HL-60 (cell line): Measurements from ENCODE around the gene NPR1.

Experiments used
- GABPA ChIP-seq: IDR thresholded peaks from 2 replicates; pipeline ENCODE4 v1.6.1; 2012; ENCODE audit warnings: low read depth
- POLR2AphosphoS5 ChIP-seq: IDR thresholded peaks from 2 replicates; pipeline ENCODE4 v1.6.1; 2012; ENCODE audit warnings: low read depth
- SPI1 ChIP-seq: IDR thresholded peaks from 2 replicates; pipeline ENCODE4 v1.6.1; 2012; ENCODE audit warnings: low read depth, mild to moderate bottlenecking, borderline replicate concordance
- TF ChIP-seq, protein P1 (sequence below): IDR thresholded peaks from one replicate; pipeline ENCODE4 v1.5.1; 2011; ENCODE audit warnings: low read length, control low read depth, inconsistent platforms; ENCODE audit not compliant: insufficient read depth
- TF ChIP-seq, protein P2 (sequence below): IDR thresholded peaks from 2 replicates; pipeline ENCODE4 v1.6.1; 2012; ENCODE audit warnings: low read depth; ENCODE audit not compliant: insufficient replicate concordance

DNA sequence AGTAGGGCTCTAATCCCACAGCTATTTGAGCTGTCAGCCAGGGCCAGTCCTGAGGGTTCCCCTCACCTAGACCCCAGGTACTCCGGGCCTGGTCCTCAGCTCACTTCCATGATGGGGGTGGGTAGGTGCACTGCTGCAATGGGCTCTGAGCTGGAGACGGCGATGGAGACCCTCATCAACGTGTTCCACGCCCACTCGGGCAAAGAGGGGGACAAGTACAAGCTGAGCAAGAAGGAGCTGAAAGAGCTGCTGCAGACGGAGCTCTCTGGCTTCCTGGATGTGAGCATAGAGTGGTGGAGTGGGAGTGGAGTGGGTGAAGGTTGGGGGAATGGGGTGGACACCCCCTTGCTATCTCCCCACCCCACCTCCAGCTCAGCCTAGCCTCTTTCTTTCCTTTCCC, 48.1 kb upstream of the NPR1 start:
- TF ChIP-seq POLR2AphosphoS5: no peak
- TF ChIP-seq, protein P1, sequence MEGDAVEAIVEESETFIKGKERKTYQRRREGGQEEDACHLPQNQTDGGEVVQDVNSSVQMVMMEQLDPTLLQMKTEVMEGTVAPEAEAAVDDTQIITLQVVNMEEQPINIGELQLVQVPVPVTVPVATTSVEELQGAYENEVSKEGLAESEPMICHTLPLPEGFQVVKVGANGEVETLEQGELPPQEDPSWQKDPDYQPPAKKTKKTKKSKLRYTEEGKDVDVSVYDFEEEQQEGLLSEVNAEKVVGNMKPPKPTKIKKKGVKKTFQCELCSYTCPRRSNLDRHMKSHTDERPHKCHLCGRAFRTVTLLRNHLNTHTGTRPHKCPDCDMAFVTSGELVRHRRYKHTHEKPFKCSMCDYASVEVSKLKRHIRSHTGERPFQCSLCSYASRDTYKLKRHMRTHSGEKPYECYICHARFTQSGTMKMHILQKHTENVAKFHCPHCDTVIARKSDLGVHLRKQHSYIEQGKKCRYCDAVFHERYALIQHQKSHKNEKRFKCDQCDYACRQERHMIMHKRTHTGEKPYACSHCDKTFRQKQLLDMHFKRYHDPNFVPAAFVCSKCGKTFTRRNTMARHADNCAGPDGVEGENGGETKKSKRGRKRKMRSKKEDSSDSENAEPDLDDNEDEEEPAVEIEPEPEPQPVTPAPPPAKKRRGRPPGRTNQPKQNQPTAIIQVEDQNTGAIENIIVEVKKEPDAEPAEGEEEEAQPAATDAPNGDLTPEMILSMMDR: no peak
- TF ChIP-seq, protein P2, sequence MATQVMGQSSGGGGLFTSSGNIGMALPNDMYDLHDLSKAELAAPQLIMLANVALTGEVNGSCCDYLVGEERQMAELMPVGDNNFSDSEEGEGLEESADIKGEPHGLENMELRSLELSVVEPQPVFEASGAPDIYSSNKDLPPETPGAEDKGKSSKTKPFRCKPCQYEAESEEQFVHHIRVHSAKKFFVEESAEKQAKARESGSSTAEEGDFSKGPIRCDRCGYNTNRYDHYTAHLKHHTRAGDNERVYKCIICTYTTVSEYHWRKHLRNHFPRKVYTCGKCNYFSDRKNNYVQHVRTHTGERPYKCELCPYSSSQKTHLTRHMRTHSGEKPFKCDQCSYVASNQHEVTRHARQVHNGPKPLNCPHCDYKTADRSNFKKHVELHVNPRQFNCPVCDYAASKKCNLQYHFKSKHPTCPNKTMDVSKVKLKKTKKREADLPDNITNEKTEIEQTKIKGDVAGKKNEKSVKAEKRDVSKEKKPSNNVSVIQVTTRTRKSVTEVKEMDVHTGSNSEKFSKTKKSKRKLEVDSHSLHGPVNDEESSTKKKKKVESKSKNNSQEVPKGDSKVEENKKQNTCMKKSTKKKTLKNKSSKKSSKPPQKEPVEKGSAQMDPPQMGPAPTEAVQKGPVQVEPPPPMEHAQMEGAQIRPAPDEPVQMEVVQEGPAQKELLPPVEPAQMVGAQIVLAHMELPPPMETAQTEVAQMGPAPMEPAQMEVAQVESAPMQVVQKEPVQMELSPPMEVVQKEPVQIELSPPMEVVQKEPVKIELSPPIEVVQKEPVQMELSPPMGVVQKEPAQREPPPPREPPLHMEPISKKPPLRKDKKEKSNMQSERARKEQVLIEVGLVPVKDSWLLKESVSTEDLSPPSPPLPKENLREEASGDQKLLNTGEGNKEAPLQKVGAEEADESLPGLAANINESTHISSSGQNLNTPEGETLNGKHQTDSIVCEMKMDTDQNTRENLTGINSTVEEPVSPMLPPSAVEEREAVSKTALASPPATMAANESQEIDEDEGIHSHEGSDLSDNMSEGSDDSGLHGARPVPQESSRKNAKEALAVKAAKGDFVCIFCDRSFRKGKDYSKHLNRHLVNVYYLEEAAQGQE: no peak
- TF ChIP-seq GABPA: no peak
- no peak for TF ChIP-seq SPI1
